Tibial nerve (tissue), 4 donors: ENCODE data around the gene FAM163B.

Experiments used
- CTCF ChIP-seq, 5 experiments: fragments of 200-600 bp in 3 of 5; fragments of 450-650 bp in 2 of 5; sonication (generic) in 3 of 5; IDR thresholded peaks; one replicate each; pipeline ENCODE4 v1.5.1; 2016 to 2019; ENCODE audit warnings: antibody characterized with exemption in 5 of 5, mild to moderate bottlenecking in 3 of 5, moderate library complexity in 2 of 5
- EP300 ChIP-seq, 2 donors: sonication (generic); formaldehyde crosslinking; IDR thresholded peaks; one replicate each; pipeline ENCODE4 v1.6.1; 2017; ENCODE audit warnings: antibody characterized with exemption in 2 of 2, mild to moderate bottlenecking in 1 of 2

DNA sequence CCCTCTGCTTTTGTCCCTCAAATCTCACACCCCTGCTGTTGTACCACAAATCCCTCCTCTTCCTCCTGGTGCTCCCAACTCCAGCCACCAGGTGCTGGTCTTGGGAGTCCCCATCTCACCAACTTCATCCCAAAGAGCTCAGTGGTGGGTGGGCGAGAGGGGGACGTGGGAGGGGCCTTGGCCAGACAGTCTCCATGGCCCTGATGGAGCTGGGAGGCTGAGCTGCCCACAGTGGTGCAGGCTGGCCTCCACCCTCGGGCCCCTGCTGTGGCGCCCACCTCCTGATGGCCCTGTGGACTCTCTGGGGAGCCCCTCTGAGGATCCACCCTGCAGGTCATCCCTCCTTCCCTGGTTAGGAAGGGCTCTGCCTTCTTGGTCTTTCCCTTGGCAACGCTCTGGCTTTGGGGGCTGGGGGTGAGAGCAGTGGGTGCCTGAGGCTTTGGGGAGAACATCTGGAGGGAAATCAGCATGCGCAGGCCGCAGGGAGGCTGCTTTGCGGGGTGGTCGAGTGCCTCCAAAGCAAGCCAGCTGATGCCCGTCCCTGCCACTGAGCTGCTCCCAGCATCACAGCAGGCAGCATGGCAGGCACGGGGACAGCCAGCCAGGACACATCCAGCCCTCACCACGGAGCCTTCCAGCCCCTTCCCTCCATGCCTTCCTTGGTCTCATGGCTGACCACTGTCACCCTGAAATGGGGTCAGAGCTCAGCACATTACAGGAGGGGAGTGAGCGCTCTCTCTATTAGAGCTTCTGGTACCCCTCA, 7.6 kb upstream of the FAM163B start:
- TF ChIP-seq CTCF (IDR thresholded peaks at IDR 0.05) (no peak), EP300 (IDR thresholded peaks at IDR 0.05) (no peak)
